Activated CD4-positive, alpha-beta memory T cell treated with anti-CD3 and anti-CD28 coated beads for 36 hours (primary cell): ENCODE data around the gene PIRT. TPM values are rescaled to one million over a fixed set of nuclear protein-coding genes. Genes with fewer than 3 reads are reported as not detected.

Experiments
- CTCF ChIA-PET: fragments of 350-600 bp; sonication (Branson Sonifier 250); formaldehyde crosslinking; loops from one replicate; lab custom pipeline; 2021; ENCODE audit warnings: antibody characterized with exemption, inconsistent platforms; lab: Charles Lee
- POLR2A ChIA-PET: fragments of 350-600 bp; sonication (Branson Sonifier 250); formaldehyde crosslinking; loops from one replicate; lab custom pipeline; 2021; ENCODE audit warnings: antibody characterized with exemption; lab: Charles Lee
- DNase-seq: peaks from one replicate; pipeline ENCODE4 v3.0.0-alpha.2; 2020
- H3K27ac Mint-ChIP-seq: one replicate; pipeline ENCODE4 v1.8.0; 2021; ENCODE audit warnings: mixed read lengths
- H3K27me3 Mint-ChIP-seq: one replicate; pipeline ENCODE4 v1.8.0; 2021; ENCODE audit warnings: mixed read lengths
- H3K36me3 Mint-ChIP-seq: one replicate; pipeline ENCODE4 v1.8.0; 2021; ENCODE audit warnings: mixed read lengths
- H3K4me1 Mint-ChIP-seq: one replicate; pipeline ENCODE4 v1.8.0; 2021; ENCODE audit warnings: low read depth, mixed read lengths
- H3K4me3 Mint-ChIP-seq: one replicate; pipeline ENCODE4 v1.8.0; 2021; ENCODE audit warnings: mild to moderate bottlenecking, mixed read lengths
- H3K9me3 Mint-ChIP-seq: one replicate; pipeline ENCODE4 v1.8.0; 2021; ENCODE audit warnings: mixed read lengths
- intact Hi-C: fragments of 100-400 bp; cut with micrococcal nuclease; formaldehyde crosslinking; loops from one replicate; pipeline ENCODE4 v1.15.1; 2023
- total RNA-seq, 2 experiments: library from RNA; stranded (reverse); gene quantifications; one replicate each; pipeline ENCODE4 v1.2.3, GENCODE V29; 2021

The PIRT gene
- total RNA-seq, 2 experiments from 2014 or later: not detected

- CTCF ChIA-PET: no interaction called here
- intact Hi-C loops: no loop called here
These were observed 23.8 kb downstream of the PIRT start for GRCh38 chr17:10814075-10814474.

DNA sequence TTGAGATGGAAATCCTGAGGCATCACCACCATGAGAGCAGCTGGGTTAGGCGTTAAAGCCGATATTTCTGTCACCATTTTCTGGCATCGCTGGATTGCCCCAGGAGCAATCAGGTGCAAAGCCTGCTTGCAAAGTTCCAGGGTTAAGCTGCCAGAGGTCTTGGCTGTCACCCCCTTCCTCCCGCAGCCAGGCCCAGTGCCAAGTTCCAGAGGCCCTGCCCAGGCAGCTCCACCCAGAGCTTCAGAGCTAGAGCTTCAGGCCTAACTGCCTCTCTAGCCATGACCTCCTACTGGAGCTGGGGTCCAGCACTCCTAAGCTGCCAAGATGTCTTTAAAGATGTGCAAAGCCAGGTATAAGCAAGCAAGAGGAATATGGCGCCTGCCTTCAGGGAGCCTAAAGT, 25.2 kb downstream of the PIRT start:
- intact Hi-C loops: no loop called here

More at GRCh38 chr17:10814075-10814474, 23.8 kb downstream of the PIRT start:
- POLR2A ChIA-PET: no interaction called here
- no peak for DNase-seq
- no peak overlapping the region for H3K4me3 Mint-ChIP-seq
- no peak overlapping the region for H3K27ac Mint-ChIP-seq
- H3K36me3 Mint-ChIP-seq: no peaks in the 10 kb centered on the region
- no peaks in the 10 kb centered on the region for H3K4me1 Mint-ChIP-seq
- H3K27me3 Mint-ChIP-seq: peaks cover 3% of the 10 kb centered on the region
- no peaks in the 10 kb centered on the region for H3K9me3 Mint-ChIP-seq

GRCh38 chr17:10809605-10810004, 28.3 kb downstream of the PIRT start:
- POLR2A ChIA-PET: no interaction called here
- H3K4me3 Mint-ChIP-seq: no peak overlapping the region
- no peaks in the 10 kb centered on the region for H3K4me1 Mint-ChIP-seq

More for the DNA sequence above, 25.2 kb downstream of the PIRT start:
- DNase-seq: no peak
- ChIA-PET CTCF (no interaction called here), POLR2A (no interaction called here)
- Mint-ChIP-seq H3K4me3 (no peak overlapping the region), H3K4me1 (no peaks in the 10 kb centered on the region), H3K27me3 (peaks cover 3% of the 10 kb centered on the region), H3K36me3 (no peaks in the 10 kb centered on the region), H3K27ac (no peak overlapping the region), H3K9me3 (no peaks in the 10 kb centered on the region)

GRCh38 chr17:10807704-10808128, 30.2 kb downstream of the PIRT start:
- Mint-ChIP-seq H3K27ac (no peak overlapping the region), H3K9me3 (no peaks in the 10 kb centered on the region), H3K4me3 (no peak overlapping the region), H3K4me1 (no peaks in the 10 kb centered on the region), H3K27me3 (no peaks in the 10 kb centered on the region), H3K36me3 (no peaks in the 10 kb centered on the region)
- DNase-seq: no peak
- ChIA-PET POLR2A (no interaction called here), CTCF (no interaction called here)
- intact Hi-C loops: no loop called here

More at GRCh38 chr17:10809605-10810004, 28.3 kb downstream of the PIRT start:
- H3K9me3 Mint-ChIP-seq: no peaks in the 10 kb centered on the region
- H3K27me3 Mint-ChIP-seq: no peaks in the 10 kb centered on the region
- no peaks in the 10 kb centered on the region for H3K36me3 Mint-ChIP-seq
- DNase-seq: no peak
- H3K27ac Mint-ChIP-seq: no peak overlapping the region
- CTCF ChIA-PET: interaction anchor here (0.6 kb wide), 1 partner anchor 1123 kb away, joined by 3 read pairs; no protein-coding TSS in a partner anchor
- intact Hi-C loops: no loop called here

GRCh38 chr17:10806545-10807262, 31.2 kb downstream of the PIRT start:
- no peaks in the 10 kb centered on the region for H3K4me1 Mint-ChIP-seq
- DNase-seq: no peak
- H3K4me3 Mint-ChIP-seq: no peak overlapping the region
- intact Hi-C loops: no loop called here
- POLR2A ChIA-PET: no interaction called here
- H3K27me3 Mint-ChIP-seq: no peaks in the 10 kb centered on the region
- no peaks in the 10 kb centered on the region for H3K36me3 Mint-ChIP-seq
- no peak overlapping the region for H3K27ac Mint-ChIP-seq
- CTCF ChIA-PET: no interaction called here
- H3K9me3 Mint-ChIP-seq: no peaks in the 10 kb centered on the region

DNA sequence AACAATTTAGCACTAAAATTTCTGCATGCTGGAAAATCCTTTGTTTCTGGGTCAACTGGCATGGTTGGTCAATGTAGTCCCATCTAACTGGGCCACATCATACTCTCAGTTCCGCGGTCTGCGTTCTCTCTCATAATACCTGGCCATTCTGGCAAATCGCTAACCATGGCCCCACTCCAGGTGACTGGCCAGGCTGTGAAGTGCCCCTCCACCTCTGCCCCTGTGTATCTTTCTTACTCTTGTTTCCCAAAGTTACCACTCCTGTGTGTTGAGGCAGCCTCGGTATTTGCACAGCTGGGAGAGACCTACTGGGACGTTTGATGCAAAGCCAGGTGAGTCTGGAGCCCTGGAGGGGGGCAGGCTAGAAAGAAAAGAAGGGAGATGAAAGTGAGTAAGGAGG, 32.0 kb downstream of the PIRT start:
- CTCF ChIA-PET: interaction anchor here (0.7 kb wide), 1 partner anchor 39 kb away, joined by 3 read pairs; no protein-coding TSS in a partner anchor
- H3K9me3 Mint-ChIP-seq: no peaks in the 10 kb centered on the region
- H3K36me3 Mint-ChIP-seq: no peaks in the 10 kb centered on the region
- intact Hi-C loops: no loop called here
- no peaks in the 10 kb centered on the region for H3K4me1 Mint-ChIP-seq
- DNase-seq: no peak
- H3K4me3 Mint-ChIP-seq: no peak overlapping the region
- no peaks in the 10 kb centered on the region for H3K27me3 Mint-ChIP-seq
- no peak overlapping the region for H3K27ac Mint-ChIP-seq
- POLR2A ChIA-PET: no interaction called here

DNA sequence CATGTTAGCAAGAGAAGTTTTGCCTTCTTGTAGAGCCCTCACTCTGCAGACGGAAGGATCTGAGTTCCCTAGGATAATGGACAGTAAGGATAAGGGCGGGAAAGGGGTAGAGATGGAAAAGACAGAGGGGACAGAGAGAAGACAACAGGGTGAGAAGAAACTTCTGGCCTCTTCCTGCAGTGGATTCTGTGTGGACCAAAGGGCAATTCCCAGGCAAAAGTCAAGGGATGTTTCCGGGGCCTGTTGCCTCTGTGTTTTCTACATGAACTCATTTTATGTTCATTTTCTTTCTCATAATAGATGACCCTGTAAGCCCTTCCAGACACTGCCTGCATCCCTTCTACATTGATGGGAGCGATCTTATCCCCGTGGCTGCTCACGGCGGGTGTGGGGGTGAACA, 33.3 kb downstream of the PIRT start:
- H3K9me3 Mint-ChIP-seq: no peaks in the 10 kb centered on the region
- H3K27ac Mint-ChIP-seq: no peak overlapping the region
- no peak overlapping the region for H3K4me3 Mint-ChIP-seq
- intact Hi-C loops: no loop called here
- no peaks in the 10 kb centered on the region for H3K4me1 Mint-ChIP-seq
- no peaks in the 10 kb centered on the region for H3K27me3 Mint-ChIP-seq
- POLR2A ChIA-PET: no interaction called here
- CTCF ChIA-PET: no interaction called here
- DNase-seq: no peak
- H3K36me3 Mint-ChIP-seq: no peaks in the 10 kb centered on the region

DNA sequence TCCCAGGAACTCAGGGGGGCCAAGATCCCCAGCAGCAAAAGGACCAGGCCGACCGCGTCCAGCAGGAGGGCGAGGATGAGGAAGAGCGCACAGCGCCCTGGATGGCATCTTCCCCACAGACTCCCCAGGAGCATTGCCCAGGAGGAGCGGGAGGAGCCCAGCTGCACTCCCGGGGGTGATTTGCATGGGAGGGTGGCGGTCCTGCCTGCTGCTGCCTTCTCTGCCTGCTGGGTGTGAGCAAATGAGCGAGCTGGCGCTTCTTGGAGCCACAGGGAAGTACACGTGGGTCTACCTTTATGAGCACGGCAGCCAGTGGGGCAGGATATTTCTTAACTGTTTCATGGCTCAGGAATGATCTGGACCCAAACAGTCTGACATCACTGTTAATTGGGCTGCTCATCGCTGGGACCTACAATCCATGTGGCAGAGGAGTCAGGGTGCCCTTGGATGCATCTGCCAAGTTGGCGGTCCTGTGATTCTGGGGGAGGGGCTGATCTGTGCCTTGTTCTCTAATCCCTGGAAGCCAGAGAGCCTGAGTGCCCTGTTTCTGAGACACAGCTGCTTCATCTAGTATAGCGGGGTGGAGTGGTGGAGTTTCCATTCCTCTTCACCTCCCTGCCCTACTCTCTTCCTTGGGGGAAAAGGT, 33.9 kb downstream of the PIRT start, which contains the start of gene TMEM238L:
Gene TMEM238L, minus strand, starts transcription at position 270 of the 646 bp plus-strand sequence. Its CDS starts 136 bp downstream, at position 134.
- H3K4me3 Mint-ChIP-seq: no peak within 1 kb of the TSS
- intact Hi-C loops: no loop called here
- H3K36me3 Mint-ChIP-seq: no peaks in the 10 kb centered on the region
- H3K27me3 Mint-ChIP-seq: no peaks in the 10 kb centered on the region
- no peaks in the 10 kb centered on the region for H3K4me1 Mint-ChIP-seq
- ChIA-PET POLR2A (no interaction called here), CTCF (no interaction called here)
- DNase-seq: no peak
- H3K9me3 Mint-ChIP-seq: no peaks in the 10 kb centered on the region
- H3K27ac Mint-ChIP-seq: no peak within 1 kb of the TSS

DNA sequence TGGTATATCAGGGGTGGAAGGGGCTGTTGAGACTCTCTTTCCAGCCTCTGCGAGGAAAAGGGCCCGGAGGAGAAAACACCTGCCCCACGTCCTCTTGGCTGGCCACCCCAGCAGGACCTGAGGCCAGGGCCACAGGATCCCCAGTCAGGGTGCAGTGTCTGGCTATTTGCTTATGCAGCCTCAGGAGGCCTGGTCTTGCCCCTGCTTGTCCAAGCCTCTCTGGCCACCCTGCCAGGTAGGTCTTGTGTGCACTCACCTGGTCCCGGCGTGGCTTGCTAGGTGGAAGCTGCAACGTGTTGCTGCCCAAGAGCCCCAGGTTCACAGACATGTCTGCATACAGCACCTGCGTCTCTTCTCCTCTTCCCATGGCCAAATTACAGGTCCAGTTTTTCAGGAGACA, 34.5 kb downstream of the PIRT start:
- Mint-ChIP-seq H3K4me1 (no peaks in the 10 kb centered on the region), H3K27me3 (no peaks in the 10 kb centered on the region), H3K27ac (no peak overlapping the region), H3K36me3 (no peaks in the 10 kb centered on the region), H3K9me3 (no peaks in the 10 kb centered on the region), H3K4me3 (no peak overlapping the region)
- POLR2A ChIA-PET: no interaction called here
- CTCF ChIA-PET: no interaction called here
- intact Hi-C loops: no loop called here
- no peak for DNase-seq

- DNase-seq: no peak
- CTCF ChIA-PET: no interaction called here
- no peak overlapping the region for H3K27ac Mint-ChIP-seq
- H3K4me3 Mint-ChIP-seq: no peak overlapping the region
- intact Hi-C loops: no loop called here
- no peaks in the 10 kb centered on the region for H3K36me3 Mint-ChIP-seq
- H3K9me3 Mint-ChIP-seq: no peaks in the 10 kb centered on the region
- no peaks in the 10 kb centered on the region for H3K4me1 Mint-ChIP-seq
- POLR2A ChIA-PET: no interaction called here
- no peaks in the 10 kb centered on the region for H3K27me3 Mint-ChIP-seq
These were observed 35.2 kb downstream of the PIRT start for GRCh38 chr17:10802496-10803284.

DNA sequence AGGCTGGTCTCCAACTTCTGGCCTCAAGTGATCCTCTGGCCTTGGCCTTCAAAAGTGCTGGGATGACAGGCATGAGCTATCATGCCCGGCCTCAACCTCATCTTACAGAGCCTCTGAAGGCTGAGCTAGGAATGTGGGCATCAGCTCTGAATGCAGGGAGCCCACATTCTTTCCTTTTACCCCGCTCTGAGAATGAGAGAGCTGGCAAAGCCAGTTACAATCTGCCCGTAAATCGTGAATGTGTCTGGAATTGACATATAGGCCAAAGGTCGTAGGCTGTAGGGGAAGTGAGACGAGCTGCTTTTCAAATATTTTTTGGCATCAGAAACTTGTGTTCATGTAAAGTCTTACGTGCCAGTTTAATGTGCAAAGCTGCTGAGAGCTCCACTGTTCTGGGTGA, 38.5 kb downstream of the PIRT start:
- no peak for DNase-seq
- no peaks in the 10 kb centered on the region for H3K27me3 Mint-ChIP-seq
- no peaks in the 10 kb centered on the region for H3K4me1 Mint-ChIP-seq
- CTCF ChIA-PET: interaction anchor here (0.8 kb wide), 1 partner anchor 26 kb away, joined by 3 read pairs; no protein-coding TSS in a partner anchor
- intact Hi-C loops: no loop called here
- H3K27ac Mint-ChIP-seq: no peak overlapping the region
- POLR2A ChIA-PET: no interaction called here
- no peak overlapping the region for H3K4me3 Mint-ChIP-seq
- no peaks in the 10 kb centered on the region for H3K9me3 Mint-ChIP-seq
- no peaks in the 10 kb centered on the region for H3K36me3 Mint-ChIP-seq

DNA sequence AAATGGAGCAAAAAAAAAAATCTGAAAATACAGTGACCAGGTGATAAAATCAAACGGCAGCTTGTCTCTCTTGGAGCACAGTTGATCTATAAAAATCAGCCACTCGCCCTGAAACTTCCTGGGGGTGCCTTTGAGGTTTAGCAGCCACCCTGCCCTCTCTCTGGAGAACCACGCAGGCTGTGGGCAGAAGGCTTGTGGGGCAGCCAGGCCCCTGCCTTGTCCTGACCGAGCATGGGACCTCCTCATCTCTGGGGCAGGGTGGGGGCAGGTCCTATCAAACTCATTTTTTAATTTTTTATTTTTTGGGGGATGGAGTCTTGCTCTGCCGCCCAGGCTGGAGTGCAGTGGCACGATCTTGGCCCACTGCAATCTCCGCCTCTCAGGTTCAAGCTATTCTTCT, 39.0 kb downstream of the PIRT start:
- H3K9me3 Mint-ChIP-seq: no peaks in the 10 kb centered on the region

More for the DNA sequence above, 39.0 kb downstream of the PIRT start:
- DNase-seq: no peak
- Mint-ChIP-seq H3K4me1 (no peaks in the 10 kb centered on the region), H3K36me3 (no peaks in the 10 kb centered on the region), H3K27me3 (no peaks in the 10 kb centered on the region), H3K4me3 (no peak overlapping the region), H3K27ac (no peak overlapping the region)
- intact Hi-C loops: no loop called here
- ChIA-PET POLR2A (no interaction called here), CTCF (interaction anchor here (0.8 kb wide), 1 partner anchor 26 kb away, joined by 3 read pairs; no protein-coding TSS in a partner anchor)
